Measurements from ENCODE around the gene NUS1.

GRCh38 chr6:117728626-117729025 is 53.4 kb downstream of the NUS1 start:
- TF ChIP-seq CTCF (IDR thresholded peaks at IDR 0.05) (no peak), POLR2A (IDR thresholded peaks at IDR 0.05) (no peak)
